GM13976 (cell line): ENCODE data around the gene LRRC4C.

Source experiments
- DNase-seq: peaks from one replicate; pipeline ENCODE4 v3.0.0; 2012; ENCODE audit warnings: low spot score
- in situ Hi-C: fragments of 300-500 bp; cut with MboI; formaldehyde crosslinking; loops from one replicate; pipeline ENCODE4 v1.12.0; 2022; ENCODE audit warnings: low sequenced_read_pairs, mixed read lengths, inconsistent platforms; ENCODE audit not compliant: unreplicated experiment
- TF ChIP-seq, protein P1 (sequence below): IDR thresholded peaks from 2 replicates; pipeline ENCODE4 v1.5.1; 2012; ENCODE audit warnings: borderline replicate concordance, mild to moderate bottlenecking; ENCODE audit not compliant: insufficient read depth; ENCODE audit errors: extremely low read depth, missing control alignments, control extremely low read depth

The LRRC4C gene

GRCh38 chr11:41437006-41437490, 22.4 kb downstream of the LRRC4C start:
- in situ Hi-C loops, result no loop called here
- DNase-seq, result no peak
- TF ChIP-seq, protein P1, sequence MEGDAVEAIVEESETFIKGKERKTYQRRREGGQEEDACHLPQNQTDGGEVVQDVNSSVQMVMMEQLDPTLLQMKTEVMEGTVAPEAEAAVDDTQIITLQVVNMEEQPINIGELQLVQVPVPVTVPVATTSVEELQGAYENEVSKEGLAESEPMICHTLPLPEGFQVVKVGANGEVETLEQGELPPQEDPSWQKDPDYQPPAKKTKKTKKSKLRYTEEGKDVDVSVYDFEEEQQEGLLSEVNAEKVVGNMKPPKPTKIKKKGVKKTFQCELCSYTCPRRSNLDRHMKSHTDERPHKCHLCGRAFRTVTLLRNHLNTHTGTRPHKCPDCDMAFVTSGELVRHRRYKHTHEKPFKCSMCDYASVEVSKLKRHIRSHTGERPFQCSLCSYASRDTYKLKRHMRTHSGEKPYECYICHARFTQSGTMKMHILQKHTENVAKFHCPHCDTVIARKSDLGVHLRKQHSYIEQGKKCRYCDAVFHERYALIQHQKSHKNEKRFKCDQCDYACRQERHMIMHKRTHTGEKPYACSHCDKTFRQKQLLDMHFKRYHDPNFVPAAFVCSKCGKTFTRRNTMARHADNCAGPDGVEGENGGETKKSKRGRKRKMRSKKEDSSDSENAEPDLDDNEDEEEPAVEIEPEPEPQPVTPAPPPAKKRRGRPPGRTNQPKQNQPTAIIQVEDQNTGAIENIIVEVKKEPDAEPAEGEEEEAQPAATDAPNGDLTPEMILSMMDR, result no peak

DNA sequence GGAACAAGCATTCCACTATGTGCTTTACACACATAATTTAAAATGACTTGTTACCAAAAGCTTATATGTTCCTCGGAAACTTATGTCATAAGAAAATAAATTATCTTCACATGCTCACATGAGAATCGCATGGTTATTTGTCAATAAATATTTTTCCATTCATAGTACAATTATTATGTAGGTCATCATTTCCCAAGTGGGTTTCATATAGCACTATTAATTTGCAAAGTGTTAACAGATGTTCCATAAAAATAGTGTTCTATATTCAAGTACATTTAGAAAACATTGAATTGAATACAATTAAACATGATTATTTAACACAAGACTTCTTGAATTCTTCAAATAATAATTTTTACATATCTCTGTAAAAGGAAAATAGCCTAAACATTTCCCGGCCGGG, 23.9 kb downstream of the LRRC4C start:
- TF ChIP-seq, protein P1, result no peak
- in situ Hi-C loops, result no loop called here
- DNase-seq, result no peak

DNA sequence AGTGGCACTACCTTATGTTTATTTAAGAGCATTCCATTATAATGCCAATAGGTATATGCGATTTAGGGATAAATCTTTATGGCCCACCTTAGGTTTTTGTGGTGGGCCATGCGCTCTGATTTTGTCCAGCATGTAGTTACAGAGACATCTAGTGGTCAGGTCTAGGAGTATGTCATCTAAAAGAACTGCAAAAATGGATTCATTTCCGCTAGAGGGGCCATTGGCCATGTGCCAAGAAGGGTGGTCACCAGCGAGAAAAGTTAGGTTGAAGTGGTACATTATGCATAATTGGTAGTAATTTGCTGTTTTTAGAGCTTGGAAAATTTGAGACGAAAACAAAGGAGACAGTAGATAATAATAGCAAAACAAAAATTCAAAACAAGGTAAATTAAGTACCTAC, 27.7 kb downstream of the LRRC4C start:
- TF ChIP-seq, protein P1, result no peak
- DNase-seq, result no peak
- in situ Hi-C loops, result no loop called here

DNA sequence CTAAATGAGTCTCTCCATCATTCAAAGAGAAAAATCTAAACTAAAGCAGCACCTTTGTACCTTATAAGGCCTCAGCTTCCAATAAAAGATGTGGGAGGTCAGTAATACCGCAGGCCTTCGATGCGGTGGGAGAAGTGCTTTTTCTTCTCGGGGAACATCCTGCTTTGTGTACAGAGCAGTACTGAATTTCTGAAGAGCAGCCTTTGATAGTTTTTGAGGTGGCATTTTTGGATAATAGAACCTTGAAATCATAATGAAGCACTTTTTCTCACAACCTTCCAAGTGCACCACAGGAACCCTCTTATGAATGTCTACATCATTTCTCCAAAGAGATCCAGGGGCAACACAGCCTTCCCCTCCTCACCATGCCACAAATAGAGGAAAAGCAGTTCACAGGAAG, 39.6 kb downstream of the LRRC4C start:
- TF ChIP-seq, protein P1, result no peak
- no peak for DNase-seq
- in situ Hi-C loops, result no loop called here

- TF ChIP-seq, protein P1, result no peak
- in situ Hi-C loops, result no loop called here
- DNase-seq, result no peak
These were observed 44.5 kb downstream of the LRRC4C start for GRCh38 chr11:41414771-41415440.

DNA sequence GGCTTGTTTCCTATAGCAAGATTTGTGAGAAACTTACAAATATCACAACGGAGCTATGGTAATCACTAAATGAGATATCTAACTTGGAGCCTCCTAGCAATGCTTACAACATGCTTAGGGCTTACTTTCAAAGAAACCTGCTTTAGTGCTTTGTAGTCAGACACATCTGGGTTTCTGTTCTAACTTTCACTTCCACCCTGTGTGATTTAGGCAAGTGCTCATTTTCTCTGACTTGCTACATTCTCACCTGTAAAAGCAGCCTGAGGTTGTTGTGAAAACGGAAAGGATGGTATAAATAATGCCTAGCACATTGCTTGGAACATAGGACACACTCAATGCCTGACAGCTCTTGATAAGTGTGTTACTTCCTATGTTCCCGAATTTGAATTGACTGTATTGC, 45.6 kb downstream of the LRRC4C start:
- DNase-seq, result peak; percentile 21
- TF ChIP-seq, protein P1, result no peak
- in situ Hi-C loops, result no loop called here
